Suppressor macrophage treated with lipopolysaccharide for 1 hour (primary cell): ENCODE results near the gene C20orf144.
"Not testable (repeated sequence)": the region's sequence is repeated elsewhere in the genome, so short reads cannot be mapped to it uniquely, and the experiment has no call there.

Experiments used
- DNase-seq, 3 donors: peaks; one replicate each; pipeline ENCODE4 v3.0.0-alpha.2; 2020 to 2022

C20orf144 gene

DNA sequence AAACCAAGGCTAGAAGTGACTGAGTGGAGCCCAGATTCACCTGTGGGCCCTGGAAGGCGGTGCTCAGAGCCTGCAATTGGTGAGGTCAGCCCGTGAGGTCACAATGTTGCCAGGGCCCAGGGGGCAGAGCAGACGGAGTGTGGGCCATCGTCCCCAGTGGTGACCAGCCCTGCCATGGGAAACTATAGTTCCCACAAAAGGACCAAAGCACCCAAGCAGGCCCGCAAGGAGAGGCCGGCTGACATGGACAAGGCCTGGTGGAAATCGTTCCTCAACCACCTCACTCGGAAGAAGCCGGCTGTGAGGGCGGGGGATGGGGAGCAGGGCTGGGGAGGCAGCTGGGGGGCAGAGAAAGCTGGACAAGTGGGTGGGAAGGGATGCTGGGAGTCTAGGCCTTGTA is at the start of gene C20orf144:
Gene C20orf144 (plus strand): TSS at position 156 of the 400 bp plus-strand sequence. CDS start 19 bp downstream, at position 175.
- no peak for DNase-seq

DNA sequence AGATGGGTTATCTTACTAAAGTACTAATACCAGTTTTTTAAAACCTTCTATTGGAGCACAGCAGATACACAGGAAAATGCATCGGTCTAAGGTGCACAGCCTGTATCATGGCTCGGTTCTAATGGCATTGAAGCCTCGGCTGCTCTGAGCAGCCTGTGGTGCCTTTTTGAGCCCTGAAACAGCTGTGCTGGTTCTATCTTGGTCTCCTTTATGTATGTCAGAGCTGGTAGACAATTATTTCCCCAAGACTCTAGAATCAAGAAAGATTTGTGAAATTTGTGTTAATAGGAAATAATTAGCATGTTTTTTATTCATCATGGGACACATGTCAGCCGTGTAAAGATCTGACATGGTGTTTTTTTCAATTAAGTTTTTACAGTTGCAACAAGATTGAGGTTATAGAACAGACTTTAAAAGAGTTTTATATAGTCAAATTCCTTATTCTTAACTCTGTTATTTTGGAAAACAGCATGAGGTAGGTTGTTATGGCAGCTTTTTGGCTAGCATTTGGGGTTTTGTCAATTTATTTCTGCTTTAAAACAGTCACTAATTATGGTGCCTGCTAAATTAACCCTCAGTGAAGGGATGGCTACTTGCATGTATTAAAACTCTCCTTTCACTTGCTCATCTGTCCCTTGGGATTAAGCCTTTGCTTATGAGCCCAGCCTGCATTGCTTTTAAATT is 40.3 kb upstream of the C20orf144 start:
- DNase-seq = no peak

DNA sequence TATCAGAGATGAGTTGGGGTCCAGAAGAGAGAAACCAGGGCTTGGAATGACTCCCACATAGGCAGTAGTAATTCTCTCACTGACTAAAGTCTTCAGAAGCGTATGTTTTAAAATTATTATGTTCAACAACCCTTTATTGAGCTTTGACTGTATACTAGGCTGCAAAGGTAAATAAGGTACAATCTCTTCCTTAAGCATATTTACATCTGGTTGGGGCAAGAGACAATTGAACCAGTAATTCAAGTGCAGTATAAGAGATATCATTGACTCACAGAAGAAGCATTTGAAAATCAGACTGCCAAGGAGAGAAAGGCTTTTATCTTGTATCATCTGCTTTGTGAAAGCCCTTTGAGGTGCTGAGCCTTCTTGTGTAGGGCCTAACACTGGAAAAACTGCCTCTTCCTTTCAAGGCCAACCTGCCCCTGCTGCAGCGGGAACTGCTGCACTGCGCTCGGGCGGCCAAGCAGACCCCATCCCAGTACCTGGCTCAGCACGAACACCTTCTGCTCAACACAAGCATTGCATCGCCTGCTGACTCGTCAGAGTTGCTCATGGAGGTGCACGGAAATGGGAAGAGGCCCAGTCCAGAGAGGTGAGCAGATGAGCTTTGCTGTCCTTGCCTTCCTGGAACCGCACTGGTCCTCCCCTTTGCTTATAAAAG is 39.3 kb upstream of the C20orf144 start:
- DNase-seq = no peak

DNA sequence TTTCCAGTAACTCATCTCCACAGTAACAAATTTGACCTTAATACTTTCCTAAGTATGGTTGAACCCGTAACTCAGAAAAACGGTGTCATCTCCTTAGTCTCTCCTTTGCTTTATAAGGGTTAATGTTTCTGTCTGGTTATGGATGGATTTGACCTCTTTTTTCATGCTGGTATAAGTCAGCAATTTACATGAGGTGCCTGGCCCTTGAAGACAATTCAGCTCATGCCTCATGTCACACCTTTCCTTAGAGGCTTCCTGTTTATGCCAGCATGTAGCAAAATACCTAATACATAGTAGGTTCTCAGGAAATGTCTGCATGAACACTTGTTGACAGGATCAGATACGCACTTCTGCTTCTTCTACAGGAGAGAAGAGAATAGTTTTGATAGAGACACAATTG is 37.7 kb upstream of the C20orf144 start:
- no peak for DNase-seq

DNA sequence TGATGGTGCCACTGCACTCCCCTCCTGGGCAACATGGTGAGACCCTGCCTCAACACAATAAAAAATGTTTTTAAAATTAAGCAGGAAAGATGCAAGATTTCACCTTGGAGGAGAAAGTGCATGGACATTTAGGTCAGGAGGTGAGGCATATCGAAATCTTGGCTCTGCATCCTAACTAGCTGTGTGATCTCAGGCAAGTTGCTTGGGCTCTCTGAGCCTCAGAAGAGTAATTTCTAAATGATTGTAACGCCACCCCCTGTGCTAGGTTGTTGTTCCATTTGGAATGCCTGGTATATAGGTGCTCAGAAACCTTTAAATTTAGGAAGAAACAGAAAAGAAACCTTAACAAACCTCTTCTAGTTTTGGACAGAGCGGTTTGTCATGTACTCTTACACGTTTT is 35.9 kb upstream of the C20orf144 start:
- DNase-seq = no peak

DNA sequence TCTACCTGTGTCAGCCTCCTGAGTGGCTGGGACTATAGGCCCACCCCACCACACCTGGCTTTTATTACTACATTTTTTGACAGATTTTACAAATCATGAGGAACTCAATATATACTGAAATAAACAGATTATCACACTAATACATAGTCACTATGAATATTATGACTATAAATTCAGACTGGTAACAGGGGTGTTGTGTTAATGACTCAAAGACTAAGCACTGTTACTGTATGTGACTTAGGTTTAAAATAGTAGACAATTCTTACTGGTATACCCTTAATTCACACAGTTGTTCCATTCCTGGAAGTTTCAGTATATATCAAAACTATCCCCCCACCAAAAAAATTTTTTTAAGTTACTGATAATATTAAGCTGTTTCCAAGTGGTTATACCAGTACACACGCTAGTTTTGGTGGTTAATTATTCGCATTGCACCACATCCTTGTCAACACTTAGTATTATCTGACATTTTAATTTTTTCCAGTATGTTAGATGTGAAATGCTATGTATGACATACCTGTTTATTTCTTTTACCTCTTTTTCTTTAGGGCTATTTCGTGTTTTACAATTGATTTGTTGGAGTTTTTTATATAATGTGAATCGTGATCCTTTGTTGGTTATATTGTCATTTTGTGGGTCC is 34.4 kb upstream of the C20orf144 start:
- DNase-seq = no peak

DNA sequence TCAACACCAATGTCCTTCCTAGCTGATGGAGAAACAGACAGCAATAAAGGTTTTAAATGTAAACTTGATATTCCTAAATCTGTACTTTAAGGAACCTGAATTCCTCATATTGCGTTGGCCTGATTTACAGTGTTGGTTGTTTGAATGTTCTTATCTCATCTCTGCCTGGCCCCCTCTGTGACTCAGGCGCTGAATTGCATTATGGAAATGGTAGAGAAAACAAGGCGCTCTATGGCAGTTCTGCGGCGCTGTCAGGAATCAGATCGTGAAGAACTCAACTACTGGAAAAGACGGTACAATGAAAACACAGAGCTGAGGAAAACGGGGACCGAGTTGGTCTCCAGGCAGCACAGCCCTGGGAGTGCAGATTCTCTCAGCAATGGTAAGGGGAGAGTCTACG is 32.6 kb upstream of the C20orf144 start:
- DNase-seq = no peak

DNA sequence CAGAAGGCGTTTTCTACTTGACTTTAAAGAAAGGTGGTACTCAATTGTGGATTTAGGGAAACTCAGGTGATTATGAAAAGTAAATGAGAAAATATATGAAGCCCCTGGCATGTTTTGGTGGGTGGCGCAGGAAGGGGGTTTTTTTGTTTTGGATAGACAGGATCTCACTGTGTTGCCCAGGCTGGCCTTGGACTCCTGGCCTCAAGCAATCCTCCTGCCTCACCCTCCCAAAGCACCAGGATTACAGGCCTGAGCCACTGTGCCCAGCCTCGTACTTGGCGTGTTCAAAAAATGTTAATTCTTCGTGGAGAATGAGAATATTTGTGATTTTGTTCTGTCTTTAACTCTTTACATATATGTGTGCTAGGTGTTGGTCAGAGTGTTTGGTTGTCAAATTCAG is 32.1 kb upstream of the C20orf144 start:
- DNase-seq = no peak

DNA sequence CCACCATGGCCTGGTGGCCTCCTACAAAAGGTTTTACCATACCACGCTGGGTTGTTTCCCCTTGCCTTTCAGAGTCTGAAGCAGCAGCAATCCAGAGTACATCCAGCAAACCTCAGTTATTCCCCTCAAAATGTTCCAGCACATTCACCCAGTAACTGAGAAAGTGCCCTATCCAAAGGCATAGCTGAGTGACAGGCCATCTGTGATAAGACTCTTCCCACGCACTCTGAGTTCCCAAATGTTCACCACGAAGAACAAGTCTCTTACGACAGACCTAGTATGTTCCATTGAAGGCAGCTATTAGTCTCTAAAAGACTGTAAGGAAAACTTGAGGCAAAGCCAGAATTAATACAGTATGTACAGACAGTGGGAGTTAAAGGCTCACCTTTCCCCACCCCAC is 31.6 kb upstream of the C20orf144 start:
- DNase-seq = peak in 2 of 3 donors; percentile 5

DNA sequence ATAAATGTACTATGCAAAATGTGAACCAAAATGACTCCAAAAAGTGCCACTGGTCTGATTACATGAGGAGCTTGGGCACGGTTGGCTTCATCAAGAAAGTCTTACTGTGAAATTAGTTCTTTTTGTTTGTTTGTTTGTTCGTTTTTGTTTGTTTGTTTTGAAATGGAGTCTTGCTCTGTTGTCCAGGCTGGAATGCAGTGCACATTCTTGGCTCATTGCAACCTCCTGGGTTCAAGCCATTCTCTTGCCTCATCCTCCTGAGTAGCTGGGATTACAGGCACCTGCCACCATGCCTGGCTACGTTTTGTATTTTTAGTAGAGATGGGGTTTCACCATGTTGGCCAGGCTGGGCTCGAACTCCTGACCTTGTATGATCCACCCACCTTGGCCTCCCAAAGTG is 30.2 kb upstream of the C20orf144 start:
- not testable (repeated sequence) for DNase-seq

DNA sequence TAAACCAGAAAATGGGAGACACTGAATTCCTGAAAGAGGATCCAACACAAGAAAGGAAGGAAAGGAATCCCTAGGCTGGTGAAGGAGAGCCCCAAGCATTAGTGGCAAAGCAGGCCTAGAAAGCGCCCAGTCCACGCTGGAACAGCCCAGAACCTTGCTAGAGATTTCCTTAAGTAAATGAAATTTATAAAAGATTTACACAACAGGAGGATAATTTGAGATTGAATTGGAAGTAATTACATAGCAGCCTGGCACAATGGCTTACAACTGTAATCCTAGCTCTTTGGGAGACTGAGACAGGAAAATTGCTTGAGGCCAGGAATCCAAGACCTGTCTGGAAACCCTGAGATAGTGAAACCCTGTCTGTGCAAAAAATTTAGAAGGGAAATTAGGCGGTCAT is 26.8 kb upstream of the C20orf144 start:
- no peak for DNase-seq

DNA sequence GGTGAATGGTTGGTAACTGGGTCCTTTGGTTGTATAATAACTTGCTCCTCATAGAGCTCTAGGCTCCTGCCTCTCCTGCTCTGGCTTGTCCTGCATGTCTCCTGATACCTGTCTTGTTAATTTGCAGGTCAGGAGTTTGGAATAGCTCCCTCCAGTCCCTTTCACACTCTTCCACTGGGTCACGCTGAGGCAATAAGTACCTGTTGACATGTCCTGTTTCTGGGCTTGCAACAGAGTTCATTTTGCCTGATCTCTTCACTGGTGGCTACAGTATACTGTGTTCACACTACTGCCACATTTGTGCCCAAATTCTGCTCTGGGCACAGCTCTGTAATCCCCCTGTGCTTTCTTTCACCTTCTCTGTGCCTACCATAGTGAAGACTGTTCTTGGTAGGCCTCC is 25.4 kb upstream of the C20orf144 start:
- DNase-seq = no peak

DNA sequence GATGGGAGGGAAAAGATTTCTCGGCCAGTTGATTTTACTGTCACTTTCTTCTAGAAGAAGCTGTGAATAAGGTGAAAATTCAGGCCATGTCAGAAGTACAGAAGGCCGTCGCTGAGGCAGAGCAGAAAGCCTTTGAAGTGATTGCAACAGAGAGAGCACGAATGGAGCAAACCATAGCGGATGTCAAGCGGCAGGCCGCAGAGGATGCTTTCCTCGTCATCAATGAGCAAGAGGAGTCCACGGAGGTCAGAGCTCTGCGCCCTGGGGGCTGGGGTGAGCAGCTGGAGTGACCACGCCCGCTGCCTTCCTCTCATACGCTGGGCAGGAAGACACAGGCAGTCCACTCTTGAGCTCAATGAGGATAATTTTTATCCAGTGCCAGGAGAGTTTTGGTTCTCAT is 21.8 kb upstream of the C20orf144 start:
- DNase-seq = no peak

DNA sequence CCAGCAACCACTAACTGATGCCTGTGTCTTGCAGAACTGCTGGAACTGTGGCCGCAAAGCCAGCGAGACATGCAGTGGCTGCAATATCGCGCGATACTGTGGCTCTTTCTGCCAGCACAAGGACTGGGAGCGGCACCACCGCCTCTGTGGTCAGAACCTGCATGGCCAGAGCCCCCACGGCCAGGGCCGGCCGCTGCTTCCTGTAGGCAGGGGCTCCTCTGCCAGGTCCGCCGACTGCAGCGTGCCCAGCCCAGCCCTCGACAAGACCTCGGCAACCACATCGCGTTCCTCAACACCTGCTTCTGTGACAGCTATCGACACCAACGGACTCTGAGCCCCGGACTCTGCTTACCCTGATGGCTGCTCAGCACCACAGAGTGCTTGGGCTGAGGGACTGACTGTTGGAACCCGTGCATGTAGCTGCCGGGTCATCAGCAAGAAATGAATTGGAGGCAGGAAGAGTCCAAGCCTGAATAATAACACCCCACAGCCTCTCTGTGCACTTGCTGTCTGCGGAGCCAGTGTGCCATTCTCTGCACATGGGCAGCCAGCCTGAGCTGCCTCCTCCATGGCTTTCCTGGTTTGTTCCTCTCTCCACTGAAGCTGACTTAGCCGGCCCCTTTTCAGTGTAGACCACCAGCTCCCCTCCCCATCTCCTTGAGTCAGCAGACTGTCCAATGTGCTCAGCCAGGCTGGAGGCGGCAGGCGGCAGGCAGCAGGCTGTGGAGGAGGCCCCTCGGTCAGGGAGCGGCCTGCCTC is 17.6 kb upstream of the C20orf144 start:
- DNase-seq = no peak

DNA sequence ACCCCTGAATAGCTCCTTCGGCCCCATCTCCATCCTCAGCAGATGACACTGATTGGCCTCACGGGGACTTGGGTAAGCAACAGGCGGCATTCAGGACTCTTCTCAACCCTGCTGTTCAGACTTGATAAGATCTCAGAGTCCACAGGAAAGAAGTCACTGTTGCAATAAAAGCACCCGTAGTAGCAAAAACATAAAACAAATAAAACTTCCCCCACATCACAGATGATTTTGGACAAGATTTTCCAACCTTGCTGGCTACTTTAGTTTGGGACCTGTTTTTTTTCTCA is 17.1 kb upstream of the C20orf144 start:
- DNase-seq = no peak

DNA sequence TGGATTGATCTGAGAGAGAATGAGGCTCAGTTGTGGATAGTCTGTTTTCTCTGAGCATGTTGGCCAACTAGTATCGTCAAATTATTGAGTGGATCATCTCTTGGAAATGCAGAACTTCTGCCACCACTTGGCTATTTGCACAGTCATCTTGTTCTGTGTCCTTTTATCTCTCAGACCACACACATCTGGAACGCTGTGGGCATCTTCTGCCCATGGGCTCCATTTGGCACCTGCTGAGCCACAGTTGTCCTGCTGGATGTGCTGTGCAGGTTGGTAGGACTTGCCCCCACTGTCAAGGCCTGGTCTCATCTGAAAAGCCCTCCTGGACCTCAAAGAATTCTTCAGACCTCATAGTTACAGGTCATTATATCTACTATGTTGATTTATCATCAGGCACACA is 16.7 kb upstream of the C20orf144 start:
- DNase-seq = no peak

DNA sequence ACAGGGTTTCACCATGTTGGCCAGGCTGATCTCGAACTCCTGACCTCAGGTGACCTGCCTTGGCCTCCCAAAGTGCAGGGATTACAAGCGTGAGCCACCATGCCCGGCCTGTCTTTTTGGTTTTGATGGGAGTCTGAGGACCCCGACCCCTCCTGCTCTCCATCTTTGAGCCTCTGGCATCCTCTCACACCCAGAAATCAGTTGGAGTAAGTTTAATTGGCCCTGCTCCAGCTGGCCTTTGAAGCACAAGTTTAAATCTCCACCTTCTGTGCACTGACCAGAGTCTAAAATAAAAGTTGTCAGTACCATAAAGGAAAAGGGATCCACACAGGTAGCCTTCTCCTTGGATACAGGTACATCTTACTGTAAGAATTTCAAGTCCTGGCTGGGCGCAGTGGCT is 15.9 kb upstream of the C20orf144 start:
- DNase-seq = no peak

DNA sequence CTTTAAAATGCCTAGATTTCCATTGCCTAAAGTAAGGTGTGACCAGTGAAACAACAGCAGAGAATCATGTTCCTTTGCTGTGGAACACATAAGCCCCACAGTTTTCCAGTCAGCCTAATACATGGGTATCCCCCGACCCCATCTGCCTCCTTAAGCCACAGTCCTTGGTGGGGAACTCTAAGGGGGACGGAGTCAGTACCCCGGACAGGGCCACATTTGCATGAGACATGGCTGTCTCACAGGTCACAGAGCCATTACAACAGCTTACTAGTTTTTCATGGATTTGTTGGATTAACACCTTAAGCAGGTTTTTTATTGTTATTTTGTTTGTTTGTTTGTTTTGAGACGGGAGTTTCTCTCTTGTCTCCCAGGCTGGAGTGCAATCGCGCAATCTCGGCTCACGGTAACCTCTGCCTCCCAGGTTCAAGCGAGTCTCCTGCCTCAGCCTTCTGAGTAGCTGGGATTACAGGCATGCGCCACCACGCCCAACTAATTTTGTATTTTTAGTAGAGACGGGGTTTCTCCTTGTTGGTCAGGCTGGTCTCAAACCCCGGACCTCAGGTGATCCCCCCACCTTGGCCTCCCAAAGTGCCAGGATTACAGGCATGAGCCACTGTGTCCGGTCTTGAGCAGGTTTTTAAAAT is 15.0 kb upstream of the C20orf144 start:
- DNase-seq = not testable (repeated sequence)

DNA sequence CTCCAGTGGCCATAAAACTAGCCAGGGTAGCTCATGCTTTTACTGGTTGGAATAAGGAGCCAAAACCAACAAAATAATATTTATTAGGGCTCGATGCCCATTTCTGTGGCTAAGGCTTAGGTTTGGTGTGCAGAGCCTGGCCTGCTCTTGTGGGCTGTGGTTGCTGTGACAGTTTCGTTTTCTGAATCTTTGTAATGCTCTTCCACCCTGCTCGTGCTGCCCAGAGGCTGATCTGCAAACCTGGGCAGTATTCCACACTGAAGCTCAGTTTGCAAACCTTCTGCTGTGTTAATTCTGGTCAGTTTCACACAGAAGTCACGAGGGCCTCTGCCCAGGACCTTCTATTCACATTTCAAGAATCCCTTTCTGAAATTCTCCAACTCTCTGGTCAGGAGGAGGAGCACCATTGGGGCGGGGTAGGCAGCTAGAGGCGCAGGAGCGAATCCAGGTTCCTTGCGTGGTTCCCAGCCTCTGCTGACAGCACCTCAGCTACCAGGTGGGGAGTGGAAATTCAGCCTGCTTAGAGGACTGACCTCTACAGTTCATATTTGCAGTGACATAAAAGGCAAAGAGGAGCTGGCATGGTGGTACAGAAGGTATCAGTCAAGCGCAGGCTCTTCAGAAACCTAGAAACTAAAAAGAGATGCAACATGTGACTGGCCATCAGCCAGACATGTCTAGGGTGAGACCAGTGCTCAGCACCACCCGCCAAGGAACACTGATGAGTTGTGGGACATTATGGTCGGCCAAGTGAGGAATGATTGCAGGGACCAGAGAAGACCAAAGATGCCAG is 14.3 kb upstream of the C20orf144 start:
- DNase-seq = no peak

DNA sequence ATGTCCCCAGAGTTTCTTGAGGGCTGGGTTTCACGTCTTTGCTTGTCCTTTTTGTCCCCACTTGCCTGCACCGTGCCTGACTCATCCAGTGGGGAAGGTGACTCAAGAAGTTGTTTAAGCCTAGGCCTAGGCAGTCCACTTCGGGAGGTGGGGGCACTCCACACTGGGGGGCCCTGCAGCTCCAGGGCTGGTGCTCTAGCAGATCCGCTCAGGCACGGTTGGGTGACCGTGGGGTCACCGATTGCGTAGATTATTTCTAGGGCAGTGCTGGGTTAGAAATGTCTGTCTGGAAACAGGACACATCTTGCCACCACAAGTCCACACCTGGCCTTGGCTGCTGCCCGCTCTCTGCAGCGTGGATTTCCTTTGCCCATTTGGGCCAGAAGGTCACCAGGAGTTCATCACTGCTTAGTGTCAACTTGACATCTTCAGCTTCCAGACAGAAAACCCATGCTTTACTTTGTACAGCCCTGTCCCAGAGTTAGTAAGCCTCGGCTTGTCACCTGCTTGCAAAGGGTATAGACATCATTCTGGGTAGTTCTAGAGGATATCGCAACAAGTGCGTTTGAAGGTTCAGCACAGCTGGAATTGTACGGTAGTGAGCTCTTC is 13.6 kb upstream of the C20orf144 start:
- no peak for DNase-seq

DNA sequence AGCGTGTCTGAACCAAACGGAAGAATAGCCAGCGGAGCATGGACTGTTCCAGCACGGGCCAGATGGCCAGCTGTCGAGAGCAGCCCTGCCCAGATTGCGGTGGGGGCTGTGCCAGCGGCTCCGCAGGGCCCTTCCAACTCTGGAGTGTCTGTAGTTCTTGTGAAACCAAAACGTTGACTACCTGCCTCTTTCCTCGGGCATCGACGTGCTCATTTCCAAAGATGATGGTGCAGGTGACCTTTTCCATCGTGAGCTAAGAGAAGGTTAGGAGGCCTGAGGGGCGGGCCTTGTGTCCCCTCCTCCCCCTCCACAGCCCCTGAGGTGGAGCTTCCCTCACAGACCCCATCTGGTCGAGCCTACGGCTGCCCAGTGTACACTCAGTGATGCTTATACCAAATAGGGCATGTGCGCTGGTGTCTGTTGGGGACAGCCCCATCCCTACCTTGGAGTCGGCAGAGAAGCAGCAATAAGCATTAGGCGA is 12.9 kb upstream of the C20orf144 start:
- no peak for DNase-seq
